GM12878 (cell line): ENCODE results near the gene ROCK2. TPM values are rescaled to one million over a fixed set of nuclear protein-coding genes. Genes with fewer than 3 reads are reported as not detected.
"Not testable (repeated sequence)": the region's sequence is repeated elsewhere in the genome, so short reads cannot be mapped to it uniquely, and the experiment has no call there.

Source experiments
- ATAC-seq: fragments of 200-7000 bp; cut with Tn5 transposase; 3 replicates; pipeline ENCODE4 v1.9.1; 2020; ENCODE audit warnings: mild to moderate bottlenecking, moderate library complexity
- BruUV-seq: library from RNA; stranded (reverse); fragments of 400-500 nt; replicated peaks from 2 replicates; lab custom pipeline; 2021; lab: Mats Ljungman, UMichigan
- CTCF ChIA-PET: fragments of 300-600 bp; sonication (Branson Sonifier 250); formaldehyde crosslinking; extraction: SDS; loops from one replicate; lab custom pipeline; 2021; ENCODE audit warnings: inconsistent platforms; lab: Yijun Ruan, JAX
- POLR2A ChIA-PET: fragments of 350-600 bp; formaldehyde crosslinking; extraction: SDS; loops from one replicate; lab custom pipeline; 2021; ENCODE audit warnings: inconsistent platforms; lab: Charles Lee
- RAD21 ChIA-PET: fragments of 300-600 bp; sonication (Branson Sonifier 250); formaldehyde crosslinking; loops from one replicate; lab custom pipeline; 2023; ENCODE audit warnings: antibody characterized with exemption; ENCODE audit not compliant: unreplicated experiment; lab: Charles Lee
- SMC1A ChIA-PET: fragments of 300-600 bp; sonication (Branson Sonifier 250); formaldehyde crosslinking; loops from one replicate; lab custom pipeline; 2023; ENCODE audit not compliant: unreplicated experiment, uncharacterized antibody; lab: Charles Lee
- DNase-seq: peaks from one replicate; pipeline ENCODE4 v3.0.0-alpha.2; 2011; ENCODE audit warnings: low read depth, low spot score
- FAIRE-seq: peaks from 3 replicates; lab custom pipeline; 2011; peaks lifted over from hg19 to GRCh38; lab: Jason Lieb, UNC
- H2AFZ ChIP-seq: 2 replicates; pipeline ENCODE4 v1.6.0; 2011; ENCODE audit warnings: low read depth, low read length, control low read depth; ENCODE audit not compliant: control insufficient read depth
- H3K27ac ChIP-seq: 2 replicates; pipeline ENCODE4 v1.5.1; 2011; ENCODE audit warnings: control low read depth; ENCODE audit not compliant: control insufficient read depth, insufficient read depth
- H3K27me3 ChIP-seq, 2 experiments: replicated peaks in 1 of 2; 2 replicates each; pipeline versions ENCODE4 v1.6.0 to v1.6.1; 2011; ENCODE audit warnings: low read length in 1 of 2; ENCODE audit not compliant: control insufficient read depth in 2 of 2, insufficient read depth in 2 of 2
- H3K36me3 ChIP-seq, 2 experiments: 2 replicates each; pipeline ENCODE4 v1.5.1; 2011; ENCODE audit warnings: low read length in 1 of 2; ENCODE audit not compliant: control insufficient read depth in 2 of 2, insufficient read depth in 2 of 2
- H3K4me1 ChIP-seq: 2 replicates; pipeline ENCODE4 v1.6.1; 2011; ENCODE audit warnings: mild to moderate bottlenecking, low read length, moderate library complexity, mixed read lengths; ENCODE audit not compliant: control insufficient read depth, insufficient read depth
- H3K4me2 ChIP-seq: 2 replicates; pipeline ENCODE4 v1.6.0; 2011; ENCODE audit warnings: control low read depth; ENCODE audit not compliant: control insufficient read depth, insufficient read depth
- H3K4me3 ChIP-seq: fragments of 200-600 bp; sonication (generic); 2 replicates; pipeline ENCODE4 v1.5.1; 2016
- H3K79me2 ChIP-seq: 2 replicates; pipeline ENCODE4 v1.6.0; 2011; ENCODE audit warnings: low read length; ENCODE audit not compliant: control insufficient read depth, insufficient read depth
- H3K9ac ChIP-seq: 2 replicates; pipeline ENCODE4 v1.8.0; 2011; ENCODE audit warnings: low read length, control low read depth, mixed read lengths; ENCODE audit not compliant: control insufficient read depth, insufficient read depth
- H3K9me3 ChIP-seq: replicated peaks from 3 replicates; pipeline ENCODE4 v1.5.1; 2011; ENCODE audit warnings: mild to moderate bottlenecking, low read length; ENCODE audit not compliant: control insufficient read depth, insufficient read depth
- H4K20me1 ChIP-seq: 2 replicates; pipeline ENCODE4 v1.6.0; 2011; ENCODE audit not compliant: control insufficient read depth, insufficient read depth
- CTCF ChIP-seq, 3 experiments: IDR thresholded peaks in 2 of 3; conservative IDR thresholded peaks in 1 of 3; 2 replicates each; pipeline ENCODE4 v1.5.1; 2011; ENCODE audit warnings: low read depth in 3 of 3, low read length in 3 of 3, mild to moderate bottlenecking in 3 of 3, control low read depth in 2 of 3, moderate library complexity in 2 of 3, inconsistent platforms in 1 of 3, mixed read lengths in 1 of 3; ENCODE audit not compliant: control insufficient read depth in 2 of 3, insufficient read depth in 1 of 3; ENCODE audit errors: extremely low read depth in 1 of 3
- E2F8 ChIP-seq: fragments of 450-650 bp; IDR thresholded peaks from 2 replicates; pipeline ENCODE4 v1.6.1; 2018; ENCODE audit warnings: mild to moderate bottlenecking, low read depth, moderate library complexity; ENCODE audit not compliant: partially characterized antibody
- EGR1 ChIP-seq, 2 experiments: IDR thresholded peaks; 1 replicate in 1 of 2; 2 replicates in 1 of 2; pipeline ENCODE4 v1.6.1; 2011 to 2012; ENCODE audit warnings: low read depth in 2 of 2, low read length in 2 of 2, borderline replicate concordance in 1 of 2, mild to moderate bottlenecking in 1 of 2, moderate library complexity in 1 of 2
- FOXM1 ChIP-seq: IDR thresholded peaks from 2 replicates; pipeline ENCODE4 v1.6.1; 2012; ENCODE audit warnings: low read depth, mild to moderate bottlenecking, inconsistent platforms, low read length, moderate library complexity
- IRF4 ChIP-seq: IDR thresholded peaks from 2 replicates; pipeline ENCODE4 v1.6.1; 2011; ENCODE audit warnings: low read depth, low read length
- MTA2 ChIP-seq: fragments of 450-650 bp; IDR thresholded peaks from 2 replicates; pipeline ENCODE4 v1.6.1; 2016; ENCODE audit warnings: low read depth, mild to moderate bottlenecking, moderate library complexity
- POLR2AphosphoS5 ChIP-seq: IDR thresholded peaks from 2 replicates; pipeline ENCODE4 v1.6.1; 2011; ENCODE audit warnings: mild to moderate bottlenecking, low read length, inconsistent platforms
- RAD21 ChIP-seq: IDR thresholded peaks from 2 replicates; pipeline ENCODE4 v1.6.1; 2011; ENCODE audit warnings: mild to moderate bottlenecking, low read depth, low read length, moderate library complexity; ENCODE audit not compliant: insufficient read depth
- SMAD5 ChIP-seq: IDR thresholded peaks from 2 replicates; pipeline ENCODE4 v1.6.1; 2016; ENCODE audit warnings: antibody characterized with exemption, low read depth
- SMC3 ChIP-seq: IDR thresholded peaks from 2 replicates; pipeline ENCODE4 v1.6.1; 2011; ENCODE audit warnings: low read length, improper control_type of control experiment, borderline replicate concordance
- WGBS: methylation state at CpG from one replicate; pipeline ENCODE4 v1.1.6; 2016; ENCODE audit warnings: low lambda C conversion rate; ENCODE audit not compliant: insufficient replicate concordance, insufficient coverage; ENCODE audit errors: missing lambda C conversion rate; 5-methylcytosine and 5-hydroxymethylcytosine counted together
- in situ Hi-C: fragments of 300-500 bp; cut with MboI; formaldehyde crosslinking; loops from 9 replicates; pipeline ENCODE4 v1.14.3; 2018; ENCODE audit warnings: mixed read lengths
- intact Hi-C: fragments of 100-400 bp; cut with micrococcal nuclease; formaldehyde crosslinking; loops from one replicate; pipeline ENCODE4 v1.14.2; 2022; ENCODE audit not compliant: unreplicated experiment
- polyA plus RNA-seq, 11 experiments: library from polyadenylated mRNA; depleted of rRNA in 4 of 11; unstranded in 6 of 11; stranded (reverse) in 5 of 11; fragments of >200 nt; fragmentation: Nextera tagmentation in 4 of 11; fragmentation: Illumina TruSeq in 1 of 11; extraction: Ambion mirVana in 4 of 11; extraction: Trizol in 1 of 11; gene quantifications; 1 replicate in 1 of 11; 2 replicates in 10 of 11; pipeline versions ENCODE4 v1.2.1 to v1.2.3, GENCODE V29; 2011 to 2016; ENCODE audit warnings: inconsistent platforms in 2 of 11, missing spikeins in 2 of 11, low read depth in 1 of 11
- total RNA-seq, 4 experiments: library from RNA; depleted of rRNA in 3 of 4; stranded (reverse); fragments of >200 nt in 3 of 4; fragmentation: Illumina TruSeq in 1 of 4; extraction: Trizol in 1 of 4; gene quantifications; 2 replicates each; pipeline versions ENCODE4 v1.2.1 to v1.2.3, GENCODE V29; 2013 to 2021

The ROCK2 gene
- total and polyA plus RNA-seq, 10 of the 15 experiments (the other 5 are each of a cell fraction or from before 2014, with no cell fraction given) = 4.6 to 22.1 (median 8.3) TPM

GRCh38 chr2:11234309-11234708 is 110.1 kb downstream of the ROCK2 start:
- H3K9ac ChIP-seq = no peak overlapping the region
- intact Hi-C loops = loop anchor here (2.0 to 5.0 kb wide), 3 partner anchors 108 to 212 kb away; partner anchors contain the start of gene ROCK2
- no peak overlapping the region for H3K4me3 ChIP-seq
- in situ Hi-C loops = loop anchor here (10.0 kb wide), 1 partner anchor 210 kb away; no protein-coding TSS in a partner anchor
- TF ChIP-seq FOXM1 (no peak), POLR2AphosphoS5 (no peak), RAD21 (peak; percentile 56; the same call in 1 of the 2 replicates), MTA2 (no peak), SMAD5 (no peak), EGR1 (IDR thresholded peaks at IDR 0.05; ENCODE audit: borderline replicate concordance in 1 of 2, low read depth in 2 of 2, low read length in 2 of 2) (no peak), E2F8 (no peak), IRF4 (no peak), SMC3 (peak; percentile 57; the same call in 1 of the 2 replicates), CTCF (IDR thresholded peaks at IDR 0.05 in 2 of 3, conservative IDR thresholded peaks at IDR 0.05 in 1 of 3; ENCODE audit: control insufficient read depth in 2 of 3, extremely low read depth in 1 of 3, insufficient read depth in 1 of 3, low read depth in 3 of 3, low read length in 3 of 3) (peak in 1 of 3 experiments; percentile 26; a peak in 2 of 6 replicates)
- no peaks in the 10 kb centered on the region for H3K4me1 ChIP-seq
- no peaks in the 10 kb centered on the region for H3K79me2 ChIP-seq
- no peaks in the 10 kb centered on the region for H3K9me3 ChIP-seq
- no peak overlapping the region for H3K27ac ChIP-seq
- no peaks in the 10 kb centered on the region for H3K27me3 ChIP-seq
- DNase-seq (no peak), FAIRE-seq (peak; percentile 38), ATAC-seq (peak; percentile 47; the same call in 2 of the 3 replicates)
- no peaks in the 10 kb centered on the region; a peak in 1 of 4 replicates for H3K36me3 ChIP-seq
- H4K20me1 ChIP-seq = no peaks in the 10 kb centered on the region
- CTCF ChIA-PET = interaction anchor here (0.5 to 5.5 kb wide), 25 partner anchors 8 to 349 kb away, joined by 3 to 41 read pairs (median 4); partner anchors contain the start of gene ROCK2
- WGBS = 90% methylated on average over 1 of the region's 1 CpG
- SMC1A ChIA-PET = interaction anchor here (0.8 to 2.3 kb wide), 10 partner anchors 16 to 349 kb away, joined by 3 to 17 read pairs (median 3); no protein-coding TSS in a partner anchor
- RAD21 ChIA-PET = interaction anchor here (1.1 to 2.4 kb wide), 5 partner anchors 103 to 235 kb away, joined by 3 to 11 read pairs (median 4); partner anchors contain the start of gene ROCK2
- BruUV-seq = no TSS peak
- no peak overlapping the region for H2AFZ ChIP-seq
- no peak overlapping the region for H3K4me2 ChIP-seq
- POLR2A ChIA-PET = no interaction called here

DNA sequence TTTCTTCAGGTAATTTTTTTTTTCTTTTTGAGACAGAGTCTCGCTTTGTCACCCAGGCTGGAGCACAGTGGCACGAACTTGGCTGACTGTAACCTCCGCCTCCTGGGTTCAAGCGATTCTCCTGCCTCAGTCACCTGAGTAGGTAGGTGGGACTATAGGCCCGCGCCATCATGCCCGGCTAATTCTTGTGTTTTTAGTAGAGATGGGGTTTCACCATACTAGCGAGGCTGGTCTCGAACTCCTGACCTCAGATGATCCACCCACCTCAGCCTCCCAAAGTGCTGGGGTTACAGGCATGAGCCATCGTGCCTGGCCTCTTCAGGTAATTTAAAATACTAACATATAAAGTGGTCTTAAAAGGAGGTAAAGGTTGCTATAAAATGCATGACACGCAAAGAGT is 113.2 kb downstream of the ROCK2 start:
- H4K20me1 ChIP-seq, H3K4me1 ChIP-seq, H2AFZ ChIP-seq, H3K27me3 ChIP-seq, H3K4me3 ChIP-seq, H3K9me3 ChIP-seq, H3K79me2 ChIP-seq, H3K9ac ChIP-seq, DNase-seq, BruUV-seq, H3K4me2 ChIP-seq, H3K27ac ChIP-seq, ATAC-seq, H3K36me3 ChIP-seq, FAIRE-seq, POLR2A ChIA-PET: not testable (repeated sequence)
- intact Hi-C loops = loop anchor here (5.0 kb wide), 1 partner anchor 111 kb away; the partner anchor contains the start of gene ROCK2
- SMC1A ChIA-PET = interaction anchor here (0.8 to 1.5 kb wide), 3 partner anchors 13 to 180 kb away, joined by 3 to 7 read pairs (median 4); no protein-coding TSS in a partner anchor
- RAD21 ChIA-PET = interaction anchor here (1.1 kb wide), 1 partner anchor 181 kb away, joined by 3 read pairs; no protein-coding TSS in a partner anchor
- in situ Hi-C loops = loop anchor here (10.0 kb wide), 1 partner anchor 214 kb away; no protein-coding TSS in a partner anchor
- CTCF ChIA-PET = interaction anchor here (0.7 to 1.4 kb wide), 5 partner anchors 10 to 233 kb away, joined by 3 to 4 read pairs (median 3); no protein-coding TSS in a partner anchor
- 90% methylated on average over 11 of the region's 11 CpGs for WGBS
